SK-N-MC (cell line): ENCODE results near the gene SLC1A2.

Experiments used
- EZH2 ChIP-seq: fragments of 200-600 bp; sonication (generic); IDR thresholded peaks from one replicate; pipeline ENCODE4 v1.6.1; 2017; ENCODE audit warnings: antibody characterized with exemption
- POLR2AphosphoS5 ChIP-seq: IDR thresholded peaks from 2 replicates; pipeline ENCODE4 v1.6.1; 2012; ENCODE audit warnings: mild to moderate bottlenecking, low read depth, low read length, borderline replicate concordance

GRCh38 chr11:35358391-35358790 lies 61.0 kb downstream of the SLC1A2 start:
- TF ChIP-seq POLR2AphosphoS5: no peak
- TF ChIP-seq EZH2: no peak
